OCI-LY1 (cell line): ENCODE data around the gene MEA1.

Source experiments
- H2AFZ ChIP-seq: fragments of 200-600 bp; sonication (generic), shearing (Covaris generic); 2 replicates; pipeline ENCODE4 v1.6.0; 2014; ENCODE audit warnings: antibody characterized with exemption, mild to moderate bottlenecking, low read length
- H3F3A ChIP-seq: fragments of 200-600 bp; sonication (generic), shearing (Covaris generic); 2 replicates; pipeline ENCODE4 v1.6.0; 2014; ENCODE audit warnings: mild to moderate bottlenecking, antibody characterized with exemption, low read length, moderate library complexity; ENCODE audit not compliant: insufficient read depth
- H3K27ac ChIP-seq: fragments of 200-600 bp; sonication (generic); 2 replicates; pipeline ENCODE4 v1.5.1; 2014; ENCODE audit warnings: low read length, mixed run types, mild to moderate bottlenecking, low read depth; ENCODE audit not compliant: poor library complexity, severe bottlenecking
- H3K27me3 ChIP-seq: fragments of 200-600 bp; sonication (generic); 2 replicates; pipeline ENCODE4 v1.6.0; 2014; ENCODE audit warnings: antibody characterized with exemption, mild to moderate bottlenecking, low read length, moderate library complexity; ENCODE audit not compliant: insufficient read depth
- H3K36me3 ChIP-seq: fragments of 200-600 bp; sonication (generic); 2 replicates; pipeline ENCODE4 v1.6.1; 2014; ENCODE audit warnings: mild to moderate bottlenecking, antibody characterized with exemption, low read length, moderate library complexity, mixed read lengths; ENCODE audit not compliant: insufficient read depth
- H3K4me1 ChIP-seq: fragments of 200-600 bp; sonication (generic); 2 replicates; pipeline ENCODE4 v1.5.1; 2014; ENCODE audit warnings: mild to moderate bottlenecking, low read length, moderate library complexity; ENCODE audit not compliant: insufficient read depth, severe bottlenecking
- H3K4me2 ChIP-seq: fragments of 200-600 bp; sonication (generic), shearing (Covaris generic); 2 replicates; pipeline ENCODE4 v1.6.1; 2014; ENCODE audit warnings: low read length
- H3K4me3 ChIP-seq: fragments of 200-600 bp; sonication (generic); 2 replicates; pipeline ENCODE4 v1.5.1; 2014; ENCODE audit warnings: low read length, low read depth, mild to moderate bottlenecking, mixed read lengths; ENCODE audit not compliant: poor library complexity, severe bottlenecking
- H3K79me2 ChIP-seq: fragments of 200-600 bp; shearing (Covaris generic); 2 replicates; pipeline ENCODE4 v1.6.1; 2016; ENCODE audit warnings: mixed run types, low read length, mixed read lengths; ENCODE audit not compliant: insufficient read depth
- H3K9ac ChIP-seq: fragments of 200-600 bp; sonication (generic), shearing (Covaris generic); 2 replicates; pipeline ENCODE4 v1.6.1; 2014; ENCODE audit warnings: mild to moderate bottlenecking, low read length, mixed read lengths
- H3K9me2 ChIP-seq: fragments of 200-600 bp; sonication (generic), shearing (Covaris generic); 2 replicates; pipeline ENCODE4 v1.6.1; 2014; ENCODE audit warnings: low read depth, mild to moderate bottlenecking, low read length, mixed read lengths
- H3K9me3 ChIP-seq: fragments of 200-600 bp; shearing (Covaris generic); 2 replicates; pipeline ENCODE4 v1.6.1; 2014; ENCODE audit warnings: low read length, mixed read lengths
- H4K20me1 ChIP-seq: fragments of 200-600 bp; sonication (generic), shearing (Covaris generic); 2 replicates; pipeline ENCODE4 v1.6.0; 2016; ENCODE audit warnings: mild to moderate bottlenecking, low read length; ENCODE audit not compliant: insufficient read depth
- EZH2 ChIP-seq: fragments of 200-600 bp; sonication (generic), shearing (Covaris generic); IDR thresholded peaks from 2 replicates; pipeline ENCODE4 v1.8.0; 2017; ENCODE audit warnings: borderline replicate concordance, mixed run types, mild to moderate bottlenecking, antibody characterized with exemption, low read length, moderate library complexity, mixed read lengths
- TF ChIP-seq, protein P1 (sequence below): fragments of 200-600 bp; sonication (generic), shearing (Covaris generic); IDR thresholded peaks from 2 replicates; pipeline ENCODE4 v1.5.1; 2017; ENCODE audit warnings: mild to moderate bottlenecking, antibody characterized with exemption, low read length, moderate library complexity, mixed read lengths

Gene MEA1

DNA sequence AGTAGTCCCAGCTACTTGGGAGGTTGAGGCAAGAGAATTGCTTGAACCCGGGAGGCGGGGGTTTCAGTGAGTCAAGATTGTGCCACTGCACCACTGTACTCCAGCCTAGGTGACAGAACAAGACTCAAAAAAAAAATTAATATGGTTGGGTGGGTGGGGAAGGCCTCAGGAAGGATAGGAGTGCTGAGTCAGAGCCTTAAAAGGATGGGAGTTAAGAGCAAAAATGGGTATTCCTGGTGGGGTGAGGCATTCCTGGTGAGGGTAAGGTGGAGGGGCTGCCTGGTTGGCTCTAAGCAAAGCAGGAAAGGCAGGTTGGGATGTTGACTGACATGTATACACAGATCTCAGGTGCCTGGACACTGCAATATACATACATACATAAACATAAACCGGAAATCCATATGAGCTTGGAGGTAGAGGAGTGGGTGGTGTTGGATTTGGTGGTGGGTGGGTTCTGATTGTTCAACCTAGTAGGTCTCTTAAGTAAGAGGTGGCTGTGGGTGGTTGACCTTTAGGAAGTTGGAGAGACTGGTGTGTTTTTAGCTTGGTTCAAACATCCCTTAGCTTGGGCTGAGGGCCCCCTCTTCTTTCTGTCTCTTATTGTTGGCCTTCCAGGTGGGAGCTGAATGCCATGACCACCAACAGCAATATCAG is 6.4 kb upstream of the MEA1 start:
- Histone ChIP-seq H3K4me1 (peaks cover 26% of the 10 kb centered on the region), H3K79me2 (peaks cover 15% of the 10 kb centered on the region; the same call in 1 of the 2 replicates), H3K9me2 (no peaks in the 10 kb centered on the region), H4K20me1 (no peaks in the 10 kb centered on the region), H3K4me2 (no peak overlapping the region), H3F3A (no peaks in the 10 kb centered on the region), H2AFZ (no peak overlapping the region), H3K4me3 (no peak overlapping the region), H3K9me3 (no peaks in the 10 kb centered on the region), H3K27me3 (no peaks in the 10 kb centered on the region), H3K36me3 (peaks cover 52% of the 10 kb centered on the region), H3K27ac (no peak overlapping the region), H3K9ac (no peak overlapping the region)
- TF ChIP-seq EZH2: no peak
- TF ChIP-seq, protein P1, sequence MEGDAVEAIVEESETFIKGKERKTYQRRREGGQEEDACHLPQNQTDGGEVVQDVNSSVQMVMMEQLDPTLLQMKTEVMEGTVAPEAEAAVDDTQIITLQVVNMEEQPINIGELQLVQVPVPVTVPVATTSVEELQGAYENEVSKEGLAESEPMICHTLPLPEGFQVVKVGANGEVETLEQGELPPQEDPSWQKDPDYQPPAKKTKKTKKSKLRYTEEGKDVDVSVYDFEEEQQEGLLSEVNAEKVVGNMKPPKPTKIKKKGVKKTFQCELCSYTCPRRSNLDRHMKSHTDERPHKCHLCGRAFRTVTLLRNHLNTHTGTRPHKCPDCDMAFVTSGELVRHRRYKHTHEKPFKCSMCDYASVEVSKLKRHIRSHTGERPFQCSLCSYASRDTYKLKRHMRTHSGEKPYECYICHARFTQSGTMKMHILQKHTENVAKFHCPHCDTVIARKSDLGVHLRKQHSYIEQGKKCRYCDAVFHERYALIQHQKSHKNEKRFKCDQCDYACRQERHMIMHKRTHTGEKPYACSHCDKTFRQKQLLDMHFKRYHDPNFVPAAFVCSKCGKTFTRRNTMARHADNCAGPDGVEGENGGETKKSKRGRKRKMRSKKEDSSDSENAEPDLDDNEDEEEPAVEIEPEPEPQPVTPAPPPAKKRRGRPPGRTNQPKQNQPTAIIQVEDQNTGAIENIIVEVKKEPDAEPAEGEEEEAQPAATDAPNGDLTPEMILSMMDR: no peak

DNA sequence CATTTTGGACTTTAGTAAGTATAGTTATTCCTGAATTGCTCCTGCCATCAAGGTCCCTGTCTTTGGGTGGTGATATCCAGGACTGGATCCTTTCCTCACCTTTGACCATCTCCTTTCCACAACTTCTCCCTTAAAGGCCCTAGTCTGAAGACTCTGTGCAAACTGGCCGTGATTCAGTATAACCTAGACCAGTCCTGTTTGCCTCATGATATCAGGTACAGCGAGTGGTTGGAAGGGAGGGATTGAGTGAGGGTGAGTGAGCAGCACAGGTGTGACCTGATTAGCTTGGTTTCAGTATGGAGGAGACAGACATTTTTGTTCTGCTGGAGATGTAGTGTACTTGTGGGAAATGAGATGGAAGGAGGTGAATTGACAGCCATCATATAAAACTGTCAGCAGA is 5.4 kb upstream of the MEA1 start:
- Histone ChIP-seq H3K4me1 (peaks cover 32% of the 10 kb centered on the region), H3K27ac (no peak overlapping the region), H3K9ac (no peak overlapping the region), H3K4me3 (no peak overlapping the region), H3K9me3 (no peaks in the 10 kb centered on the region), H3K4me2 (no peak overlapping the region), H3K79me2 (peaks cover 24% of the 10 kb centered on the region; the same call in 1 of the 2 replicates), H3K36me3 (peaks cover 42% of the 10 kb centered on the region), H3K9me2 (no peaks in the 10 kb centered on the region), H3K27me3 (no peaks in the 10 kb centered on the region), H3F3A (no peaks in the 10 kb centered on the region), H4K20me1 (no peaks in the 10 kb centered on the region), H2AFZ (no peak overlapping the region)
- TF ChIP-seq, protein P1: no peak
- no peak for TF ChIP-seq EZH2

DNA sequence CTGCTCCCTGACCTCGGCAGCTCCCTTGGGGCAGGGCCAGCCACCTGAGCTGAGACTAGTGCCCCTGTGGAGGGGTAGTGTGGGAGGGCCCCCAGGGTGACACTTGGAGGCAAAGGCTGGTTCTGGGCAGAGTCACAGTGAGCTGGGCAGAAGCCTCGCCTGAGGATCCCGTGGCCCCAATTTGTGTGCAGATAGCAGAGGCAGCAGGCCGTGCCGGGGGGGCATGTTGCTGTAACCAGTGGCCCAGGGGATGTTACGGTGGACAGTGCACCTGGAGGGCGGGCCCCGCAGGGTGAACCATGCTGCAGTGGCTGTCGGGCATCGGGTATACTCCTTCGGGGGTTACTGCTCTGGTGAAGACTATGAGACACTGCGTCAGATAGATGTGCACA is 3.2 kb upstream of the MEA1 start:
- H3K27me3 ChIP-seq: no peaks in the 10 kb centered on the region
- no peaks in the 10 kb centered on the region for H3F3A ChIP-seq
- no peaks in the 10 kb centered on the region for H3K9me3 ChIP-seq
- no peak overlapping the region for H3K4me3 ChIP-seq
- H3K4me2 ChIP-seq: no peak overlapping the region
- H3K9ac ChIP-seq: no peak overlapping the region
- no peak overlapping the region for H3K27ac ChIP-seq
- peaks cover 32% of the 10 kb centered on the region for H3K36me3 ChIP-seq
- H3K79me2 ChIP-seq: peaks cover 10% of the 10 kb centered on the region; the same call in 1 of the 2 replicates
- H3K4me1 ChIP-seq: peaks cover 32% of the 10 kb centered on the region
- TF ChIP-seq, protein P1: no peak
- no peak for TF ChIP-seq EZH2
- H4K20me1 ChIP-seq: no peaks in the 10 kb centered on the region
- H3K9me2 ChIP-seq: no peaks in the 10 kb centered on the region
- no peak overlapping the region for H2AFZ ChIP-seq
